Nucleus accumbens (tissue), 56 donors: ENCODE results near the gene UCK1.

Source experiments
- DNase-seq, 56 donors: peaks; one replicate each; lab custom pipeline; 2025; lab: John Stamatoyannopoulos, UW

Gene UCK1

GRCh38 chr9:131530920-131531832 lies at the start of gene UCK1:
UCK1 (minus strand) TSS chr9:131531263; CDS start chr9:131531174, 89 bp downstream.
- peak in 51 of 56 donors; percentile 13 to 86 (median 72) for DNase-seq

GRCh38 chr9:131580358-131580757 lies 49.3 kb upstream of the UCK1 start:
- DNase-seq = no peak

GRCh38 chr9:131579789-131580211 lies 48.7 kb upstream of the UCK1 start:
- peak in 23 of 56 donors; percentile 9 to 53 (median 27) for DNase-seq

- DNase-seq = peak in 15 of 56 donors; percentile 12 to 53 (median 35)
Observed at GRCh38 chr9:131578731-131579504, 47.9 kb upstream of the UCK1 start.

- no peak for DNase-seq
Observed at GRCh38 chr9:131578021-131578420, 47.0 kb upstream of the UCK1 start.

DNA sequence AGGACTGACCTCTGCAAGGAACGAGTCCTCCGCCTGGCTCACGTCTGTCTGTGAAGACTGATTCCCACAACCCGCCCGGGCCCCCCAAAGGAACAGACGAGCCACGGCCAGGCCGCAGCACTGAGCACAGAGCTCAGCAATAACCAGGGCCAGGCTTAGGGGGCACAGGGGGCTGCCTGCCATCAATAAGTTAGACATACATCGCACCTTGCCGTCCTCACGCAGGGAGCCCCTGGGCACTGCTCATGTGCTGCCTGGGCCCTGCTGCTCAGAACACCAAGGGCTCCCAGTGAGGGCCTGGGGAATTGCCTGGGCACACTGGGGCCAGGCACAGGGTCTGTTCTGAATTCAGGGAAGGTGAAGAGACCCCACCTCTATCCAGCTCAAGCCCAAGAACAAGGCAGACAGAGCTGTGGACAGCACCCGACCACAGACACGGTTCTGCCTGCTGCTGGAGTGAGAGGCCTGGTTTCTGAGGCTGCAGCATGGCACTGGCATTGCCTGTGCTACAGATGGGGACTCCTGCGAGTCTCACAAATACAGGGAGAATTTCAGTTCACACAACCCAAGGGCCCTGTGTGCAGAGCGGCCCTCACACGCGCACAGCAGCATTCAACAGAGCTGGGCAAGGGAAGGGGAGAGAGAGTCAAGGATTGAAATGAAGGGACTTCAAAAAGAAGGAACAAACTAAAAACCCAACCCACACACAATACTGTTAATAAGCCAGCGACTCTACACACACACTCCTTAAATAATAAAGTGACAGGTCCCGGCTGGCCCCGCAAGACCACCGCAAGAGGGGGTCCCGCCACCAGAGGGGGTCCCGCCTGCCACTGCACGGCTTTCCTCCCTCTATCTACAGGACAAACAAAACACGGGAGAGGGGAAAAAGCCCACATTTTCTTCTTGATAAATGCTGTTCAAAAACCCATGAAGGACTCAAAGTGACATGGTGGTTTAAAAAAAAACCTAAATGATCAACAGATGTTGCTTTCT lies 46.2 kb upstream of the UCK1 start:
- no peak for DNase-seq

DNA sequence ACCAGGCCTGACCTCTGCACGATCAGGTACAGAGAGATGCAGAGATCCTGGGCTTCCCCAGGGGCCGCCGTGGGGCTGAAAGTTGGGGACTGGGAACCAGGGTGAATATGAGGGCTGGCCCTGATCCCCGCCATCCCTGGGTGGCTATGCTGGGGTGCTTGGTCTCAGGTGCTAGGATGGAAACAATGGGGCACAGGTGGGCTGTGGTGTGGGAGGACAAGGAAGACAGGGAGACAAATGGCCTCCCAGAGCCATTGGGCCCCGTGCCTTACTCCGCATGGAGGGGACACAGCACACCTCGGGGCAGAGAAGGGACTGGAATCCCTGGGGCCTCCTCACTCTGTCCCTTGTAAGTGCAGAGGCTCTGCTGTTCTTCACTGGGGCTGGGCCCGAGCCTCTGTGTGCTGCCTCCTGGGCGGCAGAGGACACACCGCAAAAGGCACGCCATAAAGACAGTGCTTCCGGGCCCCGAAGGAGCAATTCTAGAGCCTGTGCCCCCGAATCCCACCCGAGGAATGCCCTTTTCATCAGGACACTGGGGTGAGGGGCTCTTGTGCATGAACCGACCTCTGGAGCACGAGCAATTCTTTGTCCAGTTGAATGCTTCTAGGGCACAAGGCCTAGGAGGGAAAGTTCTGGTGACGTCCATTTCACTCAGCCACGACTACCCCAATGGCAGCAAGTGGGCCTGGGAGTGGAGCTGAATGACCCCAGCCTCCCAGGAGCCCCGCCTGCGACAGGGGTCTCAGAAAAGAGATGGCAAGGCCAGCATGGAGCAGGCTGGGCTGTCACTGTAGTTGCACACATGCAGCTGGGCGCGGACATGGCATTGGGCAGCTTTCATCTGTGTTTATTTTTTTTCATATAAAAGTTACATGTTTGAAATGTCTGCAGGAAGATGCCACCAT lies 45.1 kb upstream of the UCK1 start:
- no peak for DNase-seq

- DNase-seq = no peak
Observed at GRCh38 chr9:131574730-131575640, 43.9 kb upstream of the UCK1 start.

GRCh38 chr9:131567910-131568309 lies 36.8 kb upstream of the UCK1 start:
- no peak for DNase-seq

DNA sequence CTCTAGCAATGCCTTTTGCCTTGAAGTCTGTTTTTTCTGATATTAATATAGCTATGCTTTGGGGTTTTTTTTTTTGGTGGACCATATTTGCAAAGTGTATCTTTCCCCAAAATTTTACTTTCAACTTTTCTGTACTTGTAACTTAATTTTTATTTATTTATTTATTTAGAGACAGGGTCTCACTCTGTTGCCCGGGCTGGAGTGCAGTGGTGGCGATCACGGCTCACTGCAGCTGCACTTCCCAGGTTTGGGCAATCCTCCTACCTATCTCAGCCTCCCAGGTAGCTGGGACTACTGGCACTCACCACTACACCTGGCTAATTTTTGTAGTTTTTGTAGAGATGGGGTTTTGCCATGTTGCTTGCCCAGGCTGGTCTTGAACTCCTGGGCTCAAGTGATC lies 35.1 kb upstream of the UCK1 start:
- DNase-seq = no peak

DNA sequence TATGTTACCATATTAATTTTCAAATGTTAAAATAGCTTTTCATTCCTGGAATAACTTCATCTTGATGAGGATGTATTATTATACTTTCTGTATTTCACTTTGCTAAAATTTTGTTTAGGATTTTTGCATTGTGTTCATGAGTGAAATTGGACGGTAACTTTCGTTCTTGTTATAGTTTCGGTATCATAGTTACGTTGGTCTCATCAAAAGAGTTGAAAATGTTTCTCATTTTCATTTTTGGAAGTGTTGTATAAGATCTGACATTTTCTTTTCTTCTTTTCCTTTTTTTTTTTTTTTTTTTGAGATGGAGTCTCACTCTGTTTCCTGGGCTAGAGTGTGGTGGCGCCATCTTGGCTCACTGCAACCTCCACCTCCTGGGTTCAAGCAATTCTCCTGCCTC lies 34.3 kb upstream of the UCK1 start:
- no peak for DNase-seq

DNA sequence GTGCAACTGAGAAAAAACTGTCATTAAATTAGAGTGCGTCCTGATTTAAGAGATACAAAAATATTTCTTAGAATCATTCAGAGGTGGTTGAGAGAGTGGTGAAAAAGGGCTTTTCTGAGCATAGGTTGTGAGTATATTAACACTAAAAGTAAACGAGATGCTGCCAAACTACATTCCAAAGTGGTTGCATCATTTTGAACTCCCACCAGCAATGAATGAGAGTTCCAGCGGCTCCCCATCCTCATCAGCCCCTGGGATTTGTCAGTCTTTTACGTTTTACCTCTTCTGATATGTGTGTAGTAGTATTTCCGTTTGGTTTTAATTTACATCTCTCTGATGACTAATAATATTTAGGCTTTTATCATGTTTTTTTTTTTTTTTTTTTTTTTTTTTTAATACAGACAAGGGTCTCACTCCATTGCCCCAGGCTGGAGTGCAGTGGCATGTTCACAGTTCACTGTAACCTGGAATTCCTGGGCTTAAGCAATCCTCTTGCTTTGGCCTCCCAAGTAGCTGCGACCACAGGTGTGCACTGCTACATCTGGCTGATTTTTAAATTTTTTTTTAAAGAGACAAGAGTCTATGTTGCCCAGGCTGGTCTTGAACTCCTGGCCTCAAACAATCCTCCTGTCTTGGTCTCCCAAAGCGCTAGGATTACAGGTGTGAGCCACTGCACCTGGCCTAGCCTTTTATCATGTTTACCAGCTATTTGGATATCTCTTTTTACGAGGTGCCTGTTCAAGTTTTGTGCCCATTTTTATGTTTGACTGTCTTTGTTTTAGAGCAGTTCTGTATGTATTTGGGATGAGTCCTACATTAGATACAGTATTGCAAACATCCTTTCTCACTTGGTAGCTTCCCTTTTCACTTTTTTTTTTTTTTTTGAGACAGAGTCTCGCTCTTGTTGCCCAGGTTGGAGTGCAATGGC lies 31.2 kb upstream of the UCK1 start:
- DNase-seq = no peak

GRCh38 chr9:131559421-131560000 lies 28.4 kb upstream of the UCK1 start:
- no peak for DNase-seq

DNA sequence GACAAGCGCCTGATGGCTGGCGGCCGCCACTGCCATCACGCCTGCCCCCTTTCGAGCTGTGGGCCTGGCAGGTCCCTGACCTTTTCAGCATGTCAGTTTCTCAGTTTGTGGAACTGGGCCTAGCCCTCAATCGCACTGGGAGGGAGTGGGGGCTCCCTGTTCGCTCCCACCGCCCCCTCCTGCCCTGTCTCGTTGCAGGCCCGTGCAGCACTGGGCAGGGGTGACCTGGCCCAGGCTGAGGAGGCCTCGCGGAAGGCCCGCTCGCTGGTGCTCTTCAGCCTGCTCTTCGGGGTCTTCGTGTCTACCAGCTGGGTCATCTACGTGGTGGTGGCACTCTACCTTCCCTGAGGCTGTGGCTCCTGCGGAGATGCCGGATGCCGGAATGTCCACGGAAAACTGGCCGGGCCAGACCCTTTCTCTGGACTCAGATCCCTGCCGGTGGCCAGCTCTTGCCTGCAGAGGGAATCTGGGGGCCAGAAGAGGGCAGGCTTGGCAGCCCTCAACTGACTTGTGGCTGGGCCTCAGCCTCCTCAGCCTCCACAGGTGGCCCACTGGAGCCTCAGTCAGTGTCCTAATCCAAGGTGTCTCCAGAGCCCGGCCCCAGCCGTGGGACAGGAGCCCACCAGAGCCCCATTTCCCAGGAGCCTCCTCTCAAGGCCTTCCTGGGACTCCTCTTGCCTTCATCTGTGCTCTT lies 26.9 kb upstream of the UCK1 start:
- no peak for DNase-seq

DNA sequence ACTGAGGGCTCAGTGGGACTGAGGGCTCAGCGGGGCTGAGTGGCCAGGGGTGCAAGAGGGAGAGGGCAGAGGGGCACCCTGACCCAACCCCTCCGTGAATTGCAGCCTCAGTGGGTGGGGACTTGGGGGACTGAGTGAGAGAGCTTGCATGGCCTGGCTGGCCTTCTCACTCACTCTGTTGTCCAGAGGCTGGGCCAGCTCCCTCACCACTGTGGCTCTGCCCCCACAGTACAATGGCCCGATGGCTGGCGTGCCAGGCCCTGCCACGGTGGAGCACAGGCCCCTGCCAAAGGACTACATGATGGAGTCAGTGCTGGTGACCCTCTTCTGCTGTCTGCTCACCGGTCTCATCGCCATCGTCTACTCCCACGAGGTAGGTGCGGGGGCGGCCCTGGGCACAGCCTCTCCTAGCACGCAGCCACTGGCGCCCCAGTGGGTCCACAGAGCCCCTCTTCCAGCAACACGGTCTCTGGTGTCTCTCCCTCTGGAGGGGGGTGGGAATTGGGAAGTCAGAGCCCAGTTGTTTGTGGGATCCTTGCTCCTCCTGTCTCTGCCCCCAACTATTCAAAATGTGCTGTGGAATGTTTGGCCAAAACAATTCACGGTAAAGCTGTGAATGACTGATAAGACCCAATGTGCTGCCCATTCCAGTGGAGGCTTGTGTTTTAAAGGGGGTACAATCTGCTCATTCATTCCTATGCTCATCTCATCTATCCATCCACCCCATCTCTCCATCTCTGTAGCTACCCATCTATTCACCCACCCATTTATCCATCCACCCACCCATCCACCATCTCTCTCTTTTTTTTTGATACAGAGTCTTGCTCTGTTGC lies 25.0 kb upstream of the UCK1 start:
- no peak for DNase-seq
